ENCODE data around the gene KLHL14. TPM values are rescaled to one million over a fixed set of nuclear protein-coding genes. Genes with fewer than 3 reads are reported as not detected.

Gene KLHL14
- total and polyA plus RNA-seq, 2 of the 13 experiments (the other 11 are each of a cell fraction or from before 2014, with no cell fraction given): 16.0 to 41.8 TPM

DNA sequence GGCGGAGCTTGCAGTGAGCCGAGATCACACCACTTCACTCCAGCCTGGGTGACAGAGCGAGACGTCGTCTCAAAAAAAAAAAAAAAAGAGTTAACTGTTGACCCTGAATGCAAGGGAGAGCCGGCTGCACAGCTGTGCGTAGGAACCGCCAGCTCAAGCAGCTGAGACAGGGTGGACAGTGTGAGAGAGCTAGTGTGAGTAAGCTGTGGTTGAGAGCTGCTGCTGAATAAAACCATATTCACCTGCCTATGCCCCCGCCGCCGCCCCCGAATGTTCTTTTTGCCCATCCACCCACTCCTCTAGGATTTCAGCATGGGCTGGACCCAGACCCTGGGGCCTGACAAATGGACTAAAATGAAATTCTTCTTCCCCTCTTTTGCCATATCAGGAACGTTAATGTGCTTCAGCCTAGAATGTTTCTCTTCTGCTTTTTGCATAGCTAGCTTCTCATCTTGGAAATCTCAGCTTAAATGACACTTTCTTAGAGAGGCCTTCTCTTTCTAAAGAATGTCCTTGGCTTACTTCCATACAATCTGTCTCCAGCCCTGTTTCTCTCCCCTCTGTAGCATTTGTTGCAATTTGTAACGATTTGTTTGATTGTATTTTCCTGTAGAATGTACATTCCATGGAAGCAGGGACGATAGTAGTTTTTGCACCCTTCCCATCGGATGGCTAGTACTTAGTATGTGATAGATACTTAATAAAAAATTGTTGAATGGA, 142.7 kb downstream of the KLHL14 start:
- FAIRE-seq (no peak), ATAC-seq (no peak), DNase-seq (ENCODE audit: low spot score) (no peak)
- no peaks in the 10 kb centered on the region for H3K27me3 ChIP-seq (ENCODE audit: control insufficient read depth in 1 of 2, insufficient read depth in 2 of 2, low read length in 2 of 2)
- H3K27ac ChIP-seq (ENCODE audit: extremely low read length, insufficient read depth, low read length): no peak overlapping the region
- no peaks in the 10 kb centered on the region for H3K36me3 ChIP-seq (replicated peaks in 1 of 2; ENCODE audit: control insufficient read depth in 1 of 2, insufficient read depth in 2 of 2, low read length in 2 of 2)
- ChIA-PET POLR2A (no interaction called here), CTCF (ENCODE audit: low intra/inter-chr PET ratio, low total read pairs) (no interaction called here)
- H2AFZ ChIP-seq (ENCODE audit: low read length): no peak overlapping the region
- BruUV-seq (replicated peaks): no TSS peak
- no peak overlapping the region for H3K9ac ChIP-seq (ENCODE audit: insufficient read depth, low read depth, low read length)
- H3K79me2 ChIP-seq (ENCODE audit: insufficient read depth, low read length): no peaks in the 10 kb centered on the region
- in situ Hi-C loops (cut with HindIII; ENCODE audit: extremely low pct_ligation_motif_present, low pct_unique_long_range_greater_than_20kb): no loop called here
- no peak overlapping the region for H3K4me2 ChIP-seq (ENCODE audit: low read depth, low read length)
- WGBS (ENCODE audit: low lambda C conversion rate): 64% methylated on average over 16 of the region's 16 CpGs
- H3K9me3 ChIP-seq (ENCODE audit: low read length): no peaks in the 10 kb centered on the region
- intact Hi-C loops (cut with micrococcal nuclease; ENCODE audit: unreplicated experiment): loop anchor here (10.0 kb wide), 1 partner anchor 55 kb away; no protein-coding TSS in a partner anchor
- H3K4me1 ChIP-seq (ENCODE audit: insufficient read depth, low read length): no peaks in the 10 kb centered on the region
- no peaks in the 10 kb centered on the region for H4K20me1 ChIP-seq (ENCODE audit: insufficient read depth, low read length)
- no peak overlapping the region for H3K4me3 ChIP-seq (replicated peaks in 1 of 3; ENCODE audit: insufficient read depth in 1 of 3, low read depth in 2 of 3, low read length in 3 of 3)
- TF ChIP-seq ZNF263 (CRISPR knock-in tag; IDR thresholded peaks at IDR 0.05) (no peak), CSRNP1 (CRISPR knock-in tag; IDR thresholded peaks at IDR 0.05) (no peak), SOX13 (IDR thresholded peaks at IDR 0.05) (no peak), SOX13 (CRISPR knock-in tag; conservative IDR thresholded peaks at IDR 0.05 in 1 of 2, IDR thresholded peaks at IDR 0.05 in 1 of 2) (no peak), HNRNPLL (IDR thresholded peaks at IDR 0.05; ENCODE audit: low read depth, low read length, poor library complexity, severe bottlenecking) (no peak), ZNF772 (CRISPR knock-in tag; IDR thresholded peaks at IDR 0.05) (no peak), ZNF264 (CRISPR knock-in tag; IDR thresholded peaks at IDR 0.05) (no peak), ZNF766 (CRISPR knock-in tag; IDR thresholded peaks at IDR 0.05; ENCODE audit: borderline replicate concordance) (no peak), SRY (CRISPR knock-in tag; IDR thresholded peaks at IDR 0.05) (no peak), ZNF850 (CRISPR knock-in tag; conservative IDR thresholded peaks at IDR 0.05) (no peak), BHLHE40 (IDR thresholded peaks at IDR 0.05; ENCODE audit: low read length) (no peak), BATF2 (CRISPR knock-in tag; IDR thresholded peaks at IDR 0.05) (no peak), KDM5A (IDR thresholded peaks at IDR 0.05; ENCODE audit: borderline replicate concordance, low read length) (no peak), HNF4G (IDR thresholded peaks at IDR 0.05; ENCODE audit: borderline replicate concordance, low read depth, low read length) (no peak), HNF4G (CRISPR knock-in tag; IDR thresholded peaks at IDR 0.05; ENCODE audit: borderline replicate concordance, low read depth) (no peak), PAF1 (CRISPR knock-in tag; IDR thresholded peaks at IDR 0.05) (no peak), TAF15 (IDR thresholded peaks at IDR 0.05; ENCODE audit: low read depth, low read length, poor library complexity, severe bottlenecking) (no peak)
- TF ChIP-seq, protein P1, sequence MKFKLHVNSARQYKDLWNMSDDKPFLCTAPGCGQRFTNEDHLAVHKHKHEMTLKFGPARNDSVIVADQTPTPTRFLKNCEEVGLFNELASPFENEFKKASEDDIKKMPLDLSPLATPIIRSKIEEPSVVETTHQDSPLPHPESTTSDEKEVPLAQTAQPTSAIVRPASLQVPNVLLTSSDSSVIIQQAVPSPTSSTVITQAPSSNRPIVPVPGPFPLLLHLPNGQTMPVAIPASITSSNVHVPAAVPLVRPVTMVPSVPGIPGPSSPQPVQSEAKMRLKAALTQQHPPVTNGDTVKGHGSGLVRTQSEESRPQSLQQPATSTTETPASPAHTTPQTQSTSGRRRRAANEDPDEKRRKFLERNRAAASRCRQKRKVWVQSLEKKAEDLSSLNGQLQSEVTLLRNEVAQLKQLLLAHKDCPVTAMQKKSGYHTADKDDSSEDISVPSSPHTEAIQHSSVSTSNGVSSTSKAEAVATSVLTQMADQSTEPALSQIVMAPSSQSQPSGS (CRISPR knock-in tag; IDR thresholded peaks at IDR 0.05): no peak
- TF ChIP-seq, protein P2, sequence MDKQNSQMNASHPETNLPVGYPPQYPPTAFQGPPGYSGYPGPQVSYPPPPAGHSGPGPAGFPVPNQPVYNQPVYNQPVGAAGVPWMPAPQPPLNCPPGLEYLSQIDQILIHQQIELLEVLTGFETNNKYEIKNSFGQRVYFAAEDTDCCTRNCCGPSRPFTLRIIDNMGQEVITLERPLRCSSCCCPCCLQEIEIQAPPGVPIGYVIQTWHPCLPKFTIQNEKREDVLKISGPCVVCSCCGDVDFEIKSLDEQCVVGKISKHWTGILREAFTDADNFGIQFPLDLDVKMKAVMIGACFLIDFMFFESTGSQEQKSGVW (CRISPR knock-in tag; IDR thresholded peaks at IDR 0.05; ENCODE audit: borderline replicate concordance): no peak
- TF ChIP-seq, protein P3, sequence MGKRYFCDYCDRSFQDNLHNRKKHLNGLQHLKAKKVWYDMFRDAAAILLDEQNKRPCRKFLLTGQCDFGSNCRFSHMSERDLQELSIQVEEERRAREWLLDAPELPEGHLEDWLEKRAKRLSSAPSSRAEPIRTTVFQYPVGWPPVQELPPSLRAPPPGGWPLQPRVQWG (CRISPR knock-in tag; IDR thresholded peaks at IDR 0.05; ENCODE audit: borderline replicate concordance, low read depth): no peak

Data from HepG2 (cell line).